SK-N-SH (cell line): Measurements from ENCODE around the gene MYOG. TPM values are rescaled to one million over a fixed set of nuclear protein-coding genes. Genes with fewer than 3 reads are reported as not detected.

Experiments
- CTCF ChIA-PET: fragments of 300-600, 350-600 bp; formaldehyde crosslinking; extraction: SDS; loops from one replicate; lab custom pipeline; 2021; lab: Yijun Ruan, JAX
- POLR2A ChIA-PET: fragments of 350-600 bp; sonication (Branson Sonifier 250); formaldehyde crosslinking; extraction: SDS; loops from one replicate; lab custom pipeline; 2020; ENCODE audit warnings: antibody characterized with exemption, inconsistent platforms; lab: Yijun Ruan, JAX
- DNase-seq: peaks from one replicate; pipeline ENCODE4 v3.0.0; 2012
- H2AFZ ChIP-seq: fragments of 200-600 bp; sonication (generic); 2 replicates; pipeline ENCODE4 v1.8.1; 2016; ENCODE audit warnings: antibody characterized with exemption, mild to moderate bottlenecking, low read depth
- H3F3A ChIP-seq: fragments of 200-600 bp; sonication (generic); replicated peaks from 2 replicates; pipeline ENCODE3; 2016; ENCODE audit warnings: antibody characterized with exemption, mild to moderate bottlenecking; ENCODE audit not compliant: insufficient read depth
- H3K27ac ChIP-seq, 2 experiments: fragments of 200-500 bp in 1 of 2; fragments of 200-600 bp in 1 of 2; sonication (Bioruptor generic) in 1 of 2; sonication (generic), shearing (Covaris generic) in 1 of 2; 2 replicates each; pipeline versions ENCODE4 v1.5.1 to v1.6.1; 2014 to 2016; ENCODE audit warnings: low read depth in 2 of 2, inconsistent platforms in 1 of 2, low read length in 1 of 2, mild to moderate bottlenecking in 1 of 2, mixed read lengths in 1 of 2
- H3K27me3 ChIP-seq: fragments of 200-600 bp; sonication (generic), shearing (Covaris generic); 2 replicates; pipeline ENCODE4 v1.6.1; 2016; ENCODE audit warnings: mixed run types; ENCODE audit not compliant: insufficient read depth
- H3K36me3 ChIP-seq, 2 experiments: fragments of 200-500 bp in 1 of 2; fragments of 200-600 bp in 1 of 2; sonication (Bioruptor generic) in 1 of 2; sonication (generic) in 1 of 2; replicated peaks in 1 of 2; 2 replicates each; pipeline versions ENCODE3 to v1.5.1; 2014 to 2016; ENCODE audit warnings: low read length in 1 of 2, mild to moderate bottlenecking in 1 of 2; ENCODE audit not compliant: insufficient read depth in 2 of 2, control insufficient read depth in 1 of 2
- H3K4me1 ChIP-seq, 2 experiments: fragments of 200-500 bp in 1 of 2; fragments of 200-600 bp in 1 of 2; sonication (Bioruptor generic) in 1 of 2; sonication (generic), shearing (Covaris generic) in 1 of 2; 2 replicates each; pipeline versions ENCODE4 v1.5.1 to v1.6.1; 2014 to 2016; ENCODE audit warnings: low read depth in 1 of 2, low read length in 1 of 2, mixed run types in 1 of 2; ENCODE audit not compliant: insufficient read depth in 2 of 2, control insufficient read depth in 1 of 2
- H3K4me2 ChIP-seq: fragments of 200-600 bp; sonication (generic), shearing (Covaris generic); 2 replicates; pipeline ENCODE4 v1.6.1; 2017; ENCODE audit warnings: mixed run types
- H3K4me3 ChIP-seq, 2 experiments: fragments of 200-500 bp in 1 of 2; fragments of 200-600 bp in 1 of 2; sonication (Bioruptor generic) in 1 of 2; sonication (generic), shearing (Covaris generic) in 1 of 2; 2 replicates each; pipeline versions ENCODE4 v1.5.1 to v1.8.1; 2014 to 2016; ENCODE audit warnings: low read depth in 2 of 2, inconsistent platforms in 1 of 2, low read length in 1 of 2, mild to moderate bottlenecking in 1 of 2, mixed read lengths in 1 of 2, moderate library complexity in 1 of 2
- H3K79me2 ChIP-seq: fragments of 200-600 bp; sonication (generic); 2 replicates; pipeline ENCODE4 v1.8.1; 2017; ENCODE audit warnings: mild to moderate bottlenecking; ENCODE audit not compliant: insufficient read depth
- H3K9ac ChIP-seq: fragments of 200-600 bp; sonication (generic); 2 replicates; pipeline ENCODE4 v1.6.1; 2017; ENCODE audit warnings: mixed run types
- H3K9me2 ChIP-seq: fragments of 200-600 bp; sonication (generic); 2 replicates; pipeline ENCODE4 v1.6.1; 2017; ENCODE audit warnings: mixed run types
- H3K9me3 ChIP-seq: fragments of 200-600 bp; sonication (generic); 2 replicates; pipeline ENCODE4 v1.6.1; 2017; ENCODE audit warnings: mixed run types, mild to moderate bottlenecking, moderate library complexity
- H4K20me1 ChIP-seq: fragments of 200-600 bp; sonication (generic); 2 replicates; pipeline ENCODE4 v1.6.1; 2017; ENCODE audit warnings: mild to moderate bottlenecking, mixed run types; ENCODE audit not compliant: insufficient read depth
- CHD2 ChIP-seq: fragments of 150-350 bp; IDR thresholded peaks from 2 replicates; pipeline ENCODE4 v1.6.1; 2018; ENCODE audit warnings: low read length; ENCODE audit not compliant: partially characterized antibody
- ELF1 ChIP-seq: IDR thresholded peaks from 2 replicates; pipeline ENCODE4 v1.4.0; 2012
- EP300 ChIP-seq, 2 experiments: IDR thresholded peaks; 2 replicates each; pipeline versions ENCODE4 v1.4.0 to v1.6.1; 2012; ENCODE audit warnings: borderline replicate concordance in 1 of 2, low read depth in 1 of 2, low read length in 1 of 2
- FOXM1 ChIP-seq: IDR thresholded peaks from 2 replicates; pipeline ENCODE4 v1.4.0; 2012; ENCODE audit warnings: low read depth, mild to moderate bottlenecking
- GABPA ChIP-seq: IDR thresholded peaks from 2 replicates; pipeline ENCODE4 v1.4.0; 2012; ENCODE audit warnings: low read depth, mild to moderate bottlenecking
- GATA2 ChIP-seq: sonication (generic); formaldehyde crosslinking; IDR thresholded peaks from 2 replicates; pipeline ENCODE4 v1.5.0; 2020; ENCODE audit warnings: mild to moderate bottlenecking, missing genetic modification reagents
- MEF2A ChIP-seq: IDR thresholded peaks from 2 replicates; pipeline ENCODE4 v1.4.0; 2012; ENCODE audit warnings: low read depth, borderline replicate concordance
- MXI1 ChIP-seq: IDR thresholded peaks from 2 replicates; pipeline ENCODE4 v1.6.1; 2012; ENCODE audit warnings: mild to moderate bottlenecking, low read depth, low read length, improper control_type of control experiment
- REST ChIP-seq: IDR thresholded peaks from 2 replicates; pipeline ENCODE4 v1.6.1; 2012; ENCODE audit warnings: mild to moderate bottlenecking, low read depth, low read length, moderate library complexity
- SIN3A ChIP-seq: IDR thresholded peaks from 2 replicates; pipeline ENCODE4 v1.6.1; 2012; ENCODE audit warnings: low read depth, mild to moderate bottlenecking, low read length, moderate library complexity, borderline replicate concordance
- WGBS: methylation state at CpG from one replicate; pipeline ENCODE4 v1.1.6; 2017; ENCODE audit warnings: low lambda C conversion rate; 5-methylcytosine and 5-hydroxymethylcytosine counted together
- polyA plus RNA-seq, 3 experiments: library from polyadenylated mRNA; depleted of rRNA; stranded (reverse); fragments of >200 nt; gene quantifications; 2 replicates each; pipeline ENCODE4 v1.2.3, GENCODE V29; 2012
- TF ChIP-seq, protein P1 (sequence below): fragments of 200-600 bp; sonication (generic); IDR thresholded peaks from 2 replicates; pipeline ENCODE4 v1.6.1; 2017; ENCODE audit warnings: antibody characterized with exemption, mild to moderate bottlenecking, moderate library complexity
- TF ChIP-seq, protein P2 (sequence below): fragments of 150-350 bp; IDR thresholded peaks from 2 replicates; pipeline ENCODE4 v1.6.1; 2016; ENCODE audit warnings: mild to moderate bottlenecking, low read depth, low read length

MYOG gene
- polyA plus RNA-seq, 1 of the 3 experiments (the other 2 are of a cell fraction) = not detected

DNA sequence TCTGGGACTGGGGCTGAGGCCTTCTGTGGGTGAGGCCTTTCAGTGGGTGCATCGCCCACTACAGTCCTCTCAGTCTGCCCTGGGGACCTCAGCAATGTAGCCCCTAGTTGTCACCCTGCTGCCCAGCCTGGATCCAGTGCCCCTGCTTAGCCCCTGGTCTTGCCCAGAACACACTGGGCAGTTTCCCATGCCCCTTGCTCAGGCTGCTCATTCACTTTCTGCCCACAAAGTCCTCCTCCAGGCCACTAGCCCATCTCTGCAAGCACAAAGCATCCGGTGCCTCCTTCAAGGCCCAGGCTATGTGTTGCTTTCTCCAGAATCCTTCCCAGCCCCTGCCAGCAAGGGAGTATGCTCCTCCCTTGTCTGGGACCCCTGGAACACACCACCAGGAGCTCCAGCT lies 36.3 kb upstream of the MYOG start:
- Histone ChIP-seq H3K9me2 (no peaks in the 10 kb centered on the region), H4K20me1 (no peaks in the 10 kb centered on the region), H3K27me3 (peaks cover 4% of the 10 kb centered on the region; the same call in 1 of the 2 replicates), H3K79me2 (no peaks in the 10 kb centered on the region), H3K27ac (no peak overlapping the region), H3K9ac (no peak overlapping the region), H3K4me1 (peaks cover 14 to 21% of the 10 kb centered on the region in 2 experiments), H3F3A (peaks cover 4% of the 10 kb centered on the region), H3K4me2 (no peak overlapping the region), H3K4me3 (no peak overlapping the region), H3K9me3 (no peaks in the 10 kb centered on the region), H3K36me3 (no peaks in the 10 kb centered on the region), H2AFZ (no peak overlapping the region)
- no peak for DNase-seq
- no peak for TF ChIP-seq GABPA
- no peak for TF ChIP-seq EP300 (IDR thresholded peaks at IDR 0.05; ENCODE audit: borderline replicate concordance in 1 of 2, low read depth in 1 of 2, low read length in 1 of 2)
- TF ChIP-seq ELF1 = no peak
- TF ChIP-seq SIN3A = no peak
- no peak for TF ChIP-seq MXI1
- TF ChIP-seq FOXM1 = no peak
- TF ChIP-seq, protein P1, sequence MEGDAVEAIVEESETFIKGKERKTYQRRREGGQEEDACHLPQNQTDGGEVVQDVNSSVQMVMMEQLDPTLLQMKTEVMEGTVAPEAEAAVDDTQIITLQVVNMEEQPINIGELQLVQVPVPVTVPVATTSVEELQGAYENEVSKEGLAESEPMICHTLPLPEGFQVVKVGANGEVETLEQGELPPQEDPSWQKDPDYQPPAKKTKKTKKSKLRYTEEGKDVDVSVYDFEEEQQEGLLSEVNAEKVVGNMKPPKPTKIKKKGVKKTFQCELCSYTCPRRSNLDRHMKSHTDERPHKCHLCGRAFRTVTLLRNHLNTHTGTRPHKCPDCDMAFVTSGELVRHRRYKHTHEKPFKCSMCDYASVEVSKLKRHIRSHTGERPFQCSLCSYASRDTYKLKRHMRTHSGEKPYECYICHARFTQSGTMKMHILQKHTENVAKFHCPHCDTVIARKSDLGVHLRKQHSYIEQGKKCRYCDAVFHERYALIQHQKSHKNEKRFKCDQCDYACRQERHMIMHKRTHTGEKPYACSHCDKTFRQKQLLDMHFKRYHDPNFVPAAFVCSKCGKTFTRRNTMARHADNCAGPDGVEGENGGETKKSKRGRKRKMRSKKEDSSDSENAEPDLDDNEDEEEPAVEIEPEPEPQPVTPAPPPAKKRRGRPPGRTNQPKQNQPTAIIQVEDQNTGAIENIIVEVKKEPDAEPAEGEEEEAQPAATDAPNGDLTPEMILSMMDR = no peak
- TF ChIP-seq MEF2A = no peak
- TF ChIP-seq CHD2 = no peak
- ChIA-PET CTCF (interaction anchor here (2.0 to 26.1 kb wide), 5 partner anchors 50 to 147 kb away, joined by 12 to 602 read pairs (median 80); no protein-coding TSS in a partner anchor), POLR2A (no interaction called here)
- WGBS = 88% methylated on average over 1 of the region's 2 CpGs

DNA sequence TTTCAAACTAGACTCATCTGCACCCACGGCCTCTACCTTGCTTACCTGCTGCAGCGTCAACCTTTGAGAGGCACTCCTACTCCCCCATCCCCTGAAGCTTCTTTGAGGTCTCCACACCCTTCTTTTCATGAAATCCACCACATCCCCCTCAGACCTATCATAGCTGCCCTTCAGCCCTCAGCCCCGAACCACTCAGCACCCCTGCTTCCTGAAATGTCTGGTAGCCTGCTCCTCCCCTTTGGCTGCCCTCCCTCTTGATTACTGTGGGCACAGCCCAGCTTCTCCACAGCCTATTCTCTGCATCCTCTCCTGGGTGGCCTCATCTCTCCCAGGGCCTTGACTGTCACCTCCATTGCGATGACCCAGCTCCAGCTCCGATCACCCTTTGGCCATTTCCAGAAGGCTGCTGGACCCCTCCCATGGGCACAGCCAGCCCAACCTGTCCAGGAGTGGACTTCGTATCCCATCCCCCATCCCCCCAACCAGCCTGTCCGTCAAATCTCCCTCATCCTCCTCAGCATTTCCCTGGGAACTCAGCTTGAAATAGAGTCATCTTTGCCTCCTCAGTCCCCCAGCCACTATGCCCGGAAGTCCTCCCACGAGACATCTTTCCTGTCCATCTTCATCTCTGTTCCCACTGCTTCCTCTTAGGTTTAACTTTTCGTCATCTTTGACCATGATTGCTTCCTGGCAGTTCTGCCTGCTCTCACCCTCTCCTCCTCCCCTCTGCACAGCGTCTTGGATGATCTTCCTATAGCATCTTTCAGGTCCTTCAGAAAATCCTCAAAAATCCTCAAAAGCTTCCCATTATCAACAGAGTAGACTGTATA lies 35.6 kb upstream of the MYOG start:
- no peak for DNase-seq
- Histone ChIP-seq H3K27me3 (peaks cover 4% of the 10 kb centered on the region; the same call in 1 of the 2 replicates), H4K20me1 (no peaks in the 10 kb centered on the region), H3K4me3 (no peak overlapping the region), H3K9me3 (no peaks in the 10 kb centered on the region), H3K79me2 (no peaks in the 10 kb centered on the region), H3K4me1 (peaks cover 11 to 13% of the 10 kb centered on the region in 2 experiments), H2AFZ (no peak overlapping the region), H3K9me2 (no peaks in the 10 kb centered on the region), H3K4me2 (no peak overlapping the region), H3K36me3 (no peaks in the 10 kb centered on the region), H3K9ac (no peak overlapping the region), H3K27ac (no peak overlapping the region), H3F3A (no peaks in the 10 kb centered on the region)
- 76% methylated on average over 11 of the region's 11 CpGs for WGBS
- TF ChIP-seq REST (no peak), EP300 (IDR thresholded peaks at IDR 0.05; ENCODE audit: borderline replicate concordance in 1 of 2, low read depth in 1 of 2, low read length in 1 of 2) (no peak), GATA2 (CRISPR knock-in tag) (no peak)
- TF ChIP-seq, protein P2, sequence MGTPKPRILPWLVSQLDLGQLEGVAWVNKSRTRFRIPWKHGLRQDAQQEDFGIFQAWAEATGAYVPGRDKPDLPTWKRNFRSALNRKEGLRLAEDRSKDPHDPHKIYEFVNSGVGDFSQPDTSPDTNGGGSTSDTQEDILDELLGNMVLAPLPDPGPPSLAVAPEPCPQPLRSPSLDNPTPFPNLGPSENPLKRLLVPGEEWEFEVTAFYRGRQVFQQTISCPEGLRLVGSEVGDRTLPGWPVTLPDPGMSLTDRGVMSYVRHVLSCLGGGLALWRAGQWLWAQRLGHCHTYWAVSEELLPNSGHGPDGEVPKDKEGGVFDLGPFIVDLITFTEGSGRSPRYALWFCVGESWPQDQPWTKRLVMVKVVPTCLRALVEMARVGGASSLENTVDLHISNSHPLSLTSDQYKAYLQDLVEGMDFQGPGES = no peak
- ChIA-PET POLR2A (interaction anchor here (0.7 kb wide), 1 partner anchor 154 kb away, joined by 3 read pairs; no protein-coding TSS in a partner anchor), CTCF (interaction anchor here (0.7 to 26.1 kb wide), 8 partner anchors 11 to 148 kb away, joined by 3 to 602 read pairs (median 30); no protein-coding TSS in a partner anchor)
